ENCODE measurements around the gene AMBP. TPM values are rescaled to one million over a fixed set of nuclear protein-coding genes. Genes with fewer than 3 reads are reported as not detected.

Gene AMBP
- total and polyA plus RNA-seq, 2 of the 13 experiments (the other 11 are each of a cell fraction or from before 2014, with no cell fraction given) = 1,510 to 2,580 TPM

GRCh38 chr9:114108016-114108833 lies 30.1 kb upstream of the AMBP start (continued):
- TF ChIP-seq E2F2 (CRISPR knock-in tag; IDR thresholded peaks at IDR 0.05; ENCODE audit: borderline replicate concordance) (no peak), ZBTB42 (CRISPR knock-in tag; IDR thresholded peaks at IDR 0.05) (no peak), ZHX2 (IDR thresholded peaks at IDR 0.05; ENCODE audit: low read depth) (no peak), ZHX2 (CRISPR knock-in tag; IDR thresholded peaks at IDR 0.05; ENCODE audit: borderline replicate concordance) (no peak), AGO1 (IDR thresholded peaks at IDR 0.05; ENCODE audit: low read depth, low read length, poor library complexity, severe bottlenecking) (no peak), ZNF687 (CRISPR knock-in tag; IDR thresholded peaks at IDR 0.05) (peak; percentile 89), ZNF207 (IDR thresholded peaks at IDR 0.05; ENCODE audit: borderline replicate concordance) (no peak), MAX (IDR thresholded peaks at IDR 0.05) (peak; percentile 61; the same call in 1 of the 2 replicates), ZNF607 (CRISPR knock-in tag; IDR thresholded peaks at IDR 0.05; ENCODE audit: borderline replicate concordance) (no peak), ZNF280B (CRISPR knock-in tag; IDR thresholded peaks at IDR 0.05; ENCODE audit: borderline replicate concordance) (peak; percentile 22; the same call in 1 of the 2 replicates), ZNF564 (CRISPR knock-in tag; IDR thresholded peaks at IDR 0.05) (no peak), ZNF678 (CRISPR knock-in tag; IDR thresholded peaks at IDR 0.05) (no peak), DBP (CRISPR knock-in tag; IDR thresholded peaks at IDR 0.05; ENCODE audit: not compliant biosample characterization) (no peak)
